OCI-LY3 (cell line): ENCODE measurements around the gene DROSHA.
"Not testable (repeated sequence)": the region's sequence is repeated elsewhere in the genome, so short reads cannot be mapped to it uniquely, and the experiment has no call there.

ENCODE experiments used
- H2AFZ ChIP-seq: fragments of 200-600, 300-600 bp; shearing (Covaris generic); 2 replicates; pipeline ENCODE4 v1.6.0; 2014; ENCODE audit warnings: antibody characterized with exemption, low read depth, low read length
- H3K27ac ChIP-seq: fragments of 200-600, 300-600 bp; sonication (generic); 2 replicates; pipeline ENCODE4 v1.5.1; 2014; ENCODE audit warnings: mild to moderate bottlenecking, low read length, moderate library complexity, mixed read lengths
- H3K27me3 ChIP-seq: fragments of 200-600, 300-600 bp; sonication (generic); 2 replicates; pipeline ENCODE4 v1.6.1; 2014; ENCODE audit warnings: low read depth, low read length, mixed read lengths
- H3K36me3 ChIP-seq: fragments of 200-600, 300-600 bp; sonication (generic); replicated peaks from 2 replicates; pipeline ENCODE3; 2014; ENCODE audit warnings: low read depth, low read length, mixed read lengths
- H3K4me1 ChIP-seq: fragments of 300-600, 200-600 bp; sonication (generic); 2 replicates; pipeline ENCODE4 v1.6.1; 2014; ENCODE audit warnings: low read length, mixed read lengths
- H3K4me2 ChIP-seq: fragments of 200-600, 300-600 bp; sonication (generic); 2 replicates; pipeline ENCODE4 v1.6.1; 2014; ENCODE audit warnings: low read length, mixed read lengths
- H3K4me3 ChIP-seq: fragments of 300-600, 200-600 bp; sonication (generic); 2 replicates; pipeline ENCODE4 v1.5.1; 2014; ENCODE audit warnings: antibody characterized with exemption, mild to moderate bottlenecking, low read length, moderate library complexity
- H3K79me2 ChIP-seq: fragments of 300-600, 200-600 bp; shearing (Covaris generic); 2 replicates; pipeline ENCODE4 v1.6.1; 2014; ENCODE audit warnings: mild to moderate bottlenecking, low read length, mixed read lengths
- H3K9ac ChIP-seq: fragments of 300-600, 200-600 bp; shearing (Covaris generic); 2 replicates; pipeline ENCODE4 v1.6.0; 2014; ENCODE audit warnings: mild to moderate bottlenecking, low read length, moderate library complexity
- H3K9me3 ChIP-seq: fragments of 200-600, 300-600 bp; shearing (Covaris generic); 2 replicates; pipeline ENCODE4 v1.6.1; 2014; ENCODE audit warnings: low read length, mixed read lengths; ENCODE audit not compliant: insufficient read depth
- H4K20me1 ChIP-seq: fragments of 200-600, 300-600 bp; sonication (generic); 2 replicates; pipeline ENCODE4 v1.6.1; 2016; ENCODE audit warnings: low read length, mixed read lengths; ENCODE audit not compliant: insufficient read depth
- CTCF ChIP-seq: fragments of 200-600, 300-600 bp; sonication (generic); IDR thresholded peaks from 2 replicates; pipeline ENCODE4 v1.5.1; 2014; ENCODE audit warnings: antibody characterized with exemption, low read length, low read depth
- EZH2phosphoT487 ChIP-seq: fragments of 200-600 bp; shearing (Covaris generic); IDR thresholded peaks from 2 replicates; pipeline ENCODE4 v1.6.1; 2018; ENCODE audit warnings: antibody characterized with exemption, mixed run types, low read depth

The DROSHA gene

GRCh38 chr5:31397926-31398557, 133.9 kb downstream of the DROSHA start:
- H3K36me3 ChIP-seq, result no peaks in the 10 kb centered on the region
- no peaks in the 10 kb centered on the region for H3K27me3 ChIP-seq
- TF ChIP-seq CTCF (no peak), EZH2phosphoT487 (no peak)
- no peak overlapping the region for H3K4me2 ChIP-seq
- no peaks in the 10 kb centered on the region for H4K20me1 ChIP-seq
- no peak overlapping the region for H3K27ac ChIP-seq
- no peaks in the 10 kb centered on the region for H3K79me2 ChIP-seq
- no peaks in the 10 kb centered on the region for H3K4me1 ChIP-seq
- H3K9ac ChIP-seq, result no peak overlapping the region
- no peak overlapping the region for H2AFZ ChIP-seq
- H3K9me3 ChIP-seq, result no peaks in the 10 kb centered on the region
- no peak overlapping the region for H3K4me3 ChIP-seq

DNA sequence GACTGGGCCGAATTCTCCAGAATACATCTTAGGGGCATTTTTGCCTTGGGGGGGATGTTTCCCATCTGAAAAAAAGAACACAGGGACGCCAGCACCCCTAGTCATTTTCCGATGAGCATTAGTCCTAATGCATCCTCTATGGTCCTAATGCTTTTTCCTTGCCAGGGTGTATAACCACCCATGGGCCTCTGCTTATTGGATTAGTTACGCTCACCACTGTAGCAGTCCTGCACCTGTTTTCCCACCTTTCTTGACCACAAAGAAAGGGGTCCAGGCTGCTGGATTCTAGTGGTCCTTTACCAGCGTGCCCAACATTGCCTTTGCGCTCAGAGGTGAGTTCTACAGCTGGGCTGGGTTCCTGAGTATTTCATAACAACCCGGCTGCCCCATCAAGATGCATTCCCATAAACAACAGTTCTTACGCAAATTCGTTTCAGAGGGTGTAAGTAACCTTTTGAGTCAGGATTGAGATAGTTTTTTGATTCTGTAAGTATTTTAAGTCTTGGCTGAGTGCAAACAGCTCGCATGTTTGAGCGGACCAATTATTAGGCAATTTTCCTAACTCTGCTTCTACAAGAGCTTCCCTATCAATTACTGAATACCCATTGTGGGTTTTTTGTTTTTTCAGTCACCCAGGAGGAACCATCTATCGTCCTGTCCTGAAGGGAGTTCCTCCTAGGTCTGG, 135.1 kb downstream of the DROSHA start:
- Histone ChIP-seq H3K79me2 (no peaks in the 10 kb centered on the region), H3K4me2 (no peak overlapping the region), H3K4me1 (no peaks in the 10 kb centered on the region), H4K20me1 (no peaks in the 10 kb centered on the region), H3K9me3 (no peaks in the 10 kb centered on the region), H3K4me3 (no peak overlapping the region), H2AFZ (no peak overlapping the region), H3K9ac (no peak overlapping the region), H3K36me3 (no peaks in the 10 kb centered on the region), H3K27me3 (no peaks in the 10 kb centered on the region), H3K27ac (no peak overlapping the region)
- TF ChIP-seq EZH2phosphoT487 (no peak), CTCF (no peak)

DNA sequence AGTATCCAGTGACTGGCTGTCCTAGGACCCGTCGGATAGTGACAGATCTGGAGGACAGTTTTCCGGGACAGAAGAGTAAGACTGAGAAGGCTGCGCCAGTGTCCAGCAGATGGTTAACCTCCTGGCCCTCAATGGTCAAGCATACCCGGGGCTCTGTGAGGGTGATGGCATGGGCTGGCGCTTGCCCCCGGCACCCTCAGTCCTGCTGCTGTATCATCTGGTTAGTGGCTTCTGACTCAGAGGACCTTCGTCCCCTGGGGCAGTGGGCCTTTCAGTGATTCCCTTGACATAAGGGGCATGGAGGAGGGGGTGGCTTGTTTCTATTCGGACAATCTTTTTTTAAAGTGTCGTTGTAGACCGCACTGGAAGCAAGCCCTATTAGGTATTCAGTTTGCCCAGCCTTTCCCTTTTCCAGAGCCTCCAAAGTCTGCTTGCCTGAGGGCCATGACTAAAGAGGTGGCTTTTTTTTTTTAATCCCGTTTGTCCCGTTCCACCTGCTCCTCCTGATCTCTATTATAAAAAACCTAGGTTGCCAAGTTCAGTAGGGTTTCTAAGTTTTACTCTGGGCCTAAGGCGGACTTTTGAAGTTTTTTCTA, 136.3 kb downstream of the DROSHA start:
- H4K20me1 ChIP-seq, H3K9ac ChIP-seq, H3K4me2 ChIP-seq, H3K27ac ChIP-seq, H3K79me2 ChIP-seq, H3K36me3 ChIP-seq, H2AFZ ChIP-seq, H3K4me3 ChIP-seq, H3K9me3 ChIP-seq, H3K27me3 ChIP-seq, H3K4me1 ChIP-seq: not testable (repeated sequence)

GRCh38 chr5:31393126-31393525, 138.8 kb downstream of the DROSHA start:
- Histone ChIP-seq H3K4me2 (no peak overlapping the region), H3K27me3 (no peaks in the 10 kb centered on the region), H3K9ac (no peak overlapping the region), H3K4me1 (peaks cover 10% of the 10 kb centered on the region), H2AFZ (no peak overlapping the region), H3K27ac (no peak overlapping the region), H3K36me3 (no peaks in the 10 kb centered on the region), H3K4me3 (no peak overlapping the region), H3K79me2 (no peaks in the 10 kb centered on the region), H4K20me1 (no peaks in the 10 kb centered on the region), H3K9me3 (no peaks in the 10 kb centered on the region)
- TF ChIP-seq EZH2phosphoT487 (no peak), CTCF (no peak)
